Measurements from ENCODE around the gene NUAK2.

DNA sequence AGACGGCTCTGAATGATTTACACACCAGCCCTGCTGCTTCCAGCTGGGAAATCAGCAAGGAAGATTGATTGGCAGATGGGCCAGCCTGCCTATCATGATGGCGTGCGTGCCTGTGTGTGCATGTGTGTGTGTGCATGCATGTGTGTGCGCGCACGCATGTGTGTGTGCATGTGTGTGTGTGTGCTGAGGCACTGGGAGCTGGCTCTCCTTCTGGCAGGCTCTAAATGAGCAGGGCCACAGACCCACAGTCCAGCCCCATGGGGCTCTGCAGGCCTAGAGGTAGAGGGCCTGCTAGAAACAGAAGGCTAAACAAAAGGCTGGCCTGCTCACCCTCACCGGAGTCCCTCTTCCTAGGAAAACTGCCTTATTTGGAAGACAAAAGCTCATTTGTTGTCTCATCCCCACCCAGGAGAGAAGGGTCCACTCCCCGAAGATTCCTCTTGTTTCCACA, 29.2 kb upstream of the NUAK2 start:
- TF ChIP-seq POLR2AphosphoS5 (IDR thresholded peaks at IDR 0.05; ENCODE audit: insufficient read depth in 1 of 2, low read depth in 1 of 2) (no peak), POLR2A (IDR thresholded peaks at IDR 0.05) (no peak)
- TF ChIP-seq, protein P1, sequence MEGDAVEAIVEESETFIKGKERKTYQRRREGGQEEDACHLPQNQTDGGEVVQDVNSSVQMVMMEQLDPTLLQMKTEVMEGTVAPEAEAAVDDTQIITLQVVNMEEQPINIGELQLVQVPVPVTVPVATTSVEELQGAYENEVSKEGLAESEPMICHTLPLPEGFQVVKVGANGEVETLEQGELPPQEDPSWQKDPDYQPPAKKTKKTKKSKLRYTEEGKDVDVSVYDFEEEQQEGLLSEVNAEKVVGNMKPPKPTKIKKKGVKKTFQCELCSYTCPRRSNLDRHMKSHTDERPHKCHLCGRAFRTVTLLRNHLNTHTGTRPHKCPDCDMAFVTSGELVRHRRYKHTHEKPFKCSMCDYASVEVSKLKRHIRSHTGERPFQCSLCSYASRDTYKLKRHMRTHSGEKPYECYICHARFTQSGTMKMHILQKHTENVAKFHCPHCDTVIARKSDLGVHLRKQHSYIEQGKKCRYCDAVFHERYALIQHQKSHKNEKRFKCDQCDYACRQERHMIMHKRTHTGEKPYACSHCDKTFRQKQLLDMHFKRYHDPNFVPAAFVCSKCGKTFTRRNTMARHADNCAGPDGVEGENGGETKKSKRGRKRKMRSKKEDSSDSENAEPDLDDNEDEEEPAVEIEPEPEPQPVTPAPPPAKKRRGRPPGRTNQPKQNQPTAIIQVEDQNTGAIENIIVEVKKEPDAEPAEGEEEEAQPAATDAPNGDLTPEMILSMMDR (IDR thresholded peaks at IDR 0.05), result no peak
